GM23248 (cell line): ENCODE data around the gene PTEN. TPM values are rescaled to one million over a fixed set of nuclear protein-coding genes. Genes with fewer than 3 reads are reported as not detected.

Source experiments
- DNase-seq: peaks from one replicate; pipeline ENCODE4 v3.0.0-alpha.2; 2015
- H2AFZ ChIP-seq: fragments of 200-600 bp; sonication (generic); 2 replicates; pipeline ENCODE4 v1.6.1; 2016; ENCODE audit warnings: antibody characterized with exemption
- H3F3A ChIP-seq: fragments of 200-600 bp; sonication (generic); 2 replicates; pipeline ENCODE4 v1.6.1; 2016; ENCODE audit warnings: mild to moderate bottlenecking, antibody characterized with exemption, mixed run types; ENCODE audit not compliant: insufficient read depth
- H3K27ac ChIP-seq: fragments of 200-600 bp; sonication (generic); 2 replicates; pipeline ENCODE4 v1.5.1; 2016; ENCODE audit warnings: mild to moderate bottlenecking
- H3K27me3 ChIP-seq: fragments of 200-600 bp; sonication (generic); replicated peaks from 2 replicates; pipeline ENCODE4 v1.6.1; 2016; ENCODE audit warnings: mild to moderate bottlenecking; ENCODE audit not compliant: insufficient read depth
- H3K36me3 ChIP-seq: fragments of 200-600 bp; sonication (generic); 2 replicates; pipeline ENCODE4 v1.6.1; 2016; ENCODE audit warnings: low read depth, mild to moderate bottlenecking
- H3K4me1 ChIP-seq: fragments of 200-600 bp; sonication (generic); 2 replicates; pipeline ENCODE4 v1.6.1; 2016; ENCODE audit warnings: mild to moderate bottlenecking; ENCODE audit not compliant: insufficient read depth
- H3K4me2 ChIP-seq: fragments of 200-600 bp; sonication (generic); one replicate; pipeline ENCODE4 v1.6.1; 2016; ENCODE audit warnings: mild to moderate bottlenecking; ENCODE audit not compliant: unreplicated experiment
- H3K4me3 ChIP-seq: fragments of 200-600 bp; sonication (generic); 2 replicates; pipeline ENCODE4 v1.5.1; 2016; ENCODE audit warnings: mild to moderate bottlenecking
- H3K79me2 ChIP-seq: fragments of 200-600 bp; sonication (generic); 2 replicates; pipeline ENCODE4 v1.6.1; 2016; ENCODE audit warnings: mild to moderate bottlenecking; ENCODE audit not compliant: insufficient read depth
- H3K9ac ChIP-seq: fragments of 200-600 bp; sonication (generic); 2 replicates; pipeline ENCODE4 v1.6.1; 2016; ENCODE audit warnings: mild to moderate bottlenecking
- H3K9me2 ChIP-seq: fragments of 200-600 bp; sonication (generic); 2 replicates; pipeline ENCODE4 v1.6.1; 2016; ENCODE audit warnings: mixed run types, mild to moderate bottlenecking, moderate library complexity; ENCODE audit not compliant: insufficient read depth
- H3K9me3 ChIP-seq: fragments of 200-600 bp; sonication (generic); one replicate; pipeline ENCODE4 v1.6.1; 2017; ENCODE audit warnings: low read depth
- H4K20me1 ChIP-seq: fragments of 200-600 bp; sonication (generic); 2 replicates; pipeline ENCODE4 v1.6.0; 2016; ENCODE audit not compliant: insufficient read depth
- EZH2 ChIP-seq: fragments of 200-600 bp; sonication (generic); IDR thresholded peaks from 2 replicates; pipeline ENCODE4 v1.6.1; 2018; ENCODE audit warnings: antibody characterized with exemption, mild to moderate bottlenecking; ENCODE audit not compliant: insufficient read depth, poor library complexity, severe bottlenecking
- EZH2phosphoT487 ChIP-seq: fragments of 200-600 bp; sonication (generic); IDR thresholded peaks from 2 replicates; pipeline ENCODE4 v1.6.1; 2018; ENCODE audit warnings: antibody characterized with exemption, moderate library complexity, mild to moderate bottlenecking, low read depth; ENCODE audit not compliant: insufficient read depth
- WGBS, 2 experiments: methylation state at CpG; one replicate each; pipeline ENCODE4 v1.1.6; 2015 to 2017; ENCODE audit warnings: low lambda C conversion rate in 2 of 2, low coverage in 1 of 2; ENCODE audit errors: missing lambda C conversion rate in 2 of 2; 5-methylcytosine and 5-hydroxymethylcytosine counted together
- in situ Hi-C: fragments of 300-500 bp; cut with MboI; formaldehyde crosslinking; loops from 2 replicates; pipeline ENCODE4 v1.15.0; 2020
- polyA plus RNA-seq: library from polyadenylated mRNA; unstranded; fragments of >200 nt; fragmentation: Nextera tagmentation; extraction: Ambion mirVana; gene quantifications from 2 replicates; pipeline ENCODE4 v1.2.1, GENCODE V29; 2016
- total RNA-seq: library from RNA; depleted of rRNA; stranded (reverse); fragments of >200 nt; shearing (Covaris generic); gene quantifications from 2 replicates; pipeline ENCODE4 v1.2.3, GENCODE V29; 2014

Gene PTEN
- total and polyA plus RNA-seq, 2 experiments from 2014 or later, result 35.5 to 93.9 TPM

- peaks cover 36% of the 10 kb centered on the region for H4K20me1 ChIP-seq
These were observed 65.6 kb downstream of the PTEN start for GRCh38 chr10:87928996-87929395.

GRCh38 chr10:87930141-87930540 is 66.7 kb downstream of the PTEN start:
- no peak overlapping the region for H3K27ac ChIP-seq
- no peaks in the 10 kb centered on the region for H3K27me3 ChIP-seq
- no peak overlapping the region for H2AFZ ChIP-seq
- WGBS, 2 experiments, result 95 to 96% methylated on average over 1 of the region's 1 CpG
- H3K36me3 ChIP-seq, result peaks cover 11% of the 10 kb centered on the region
- H4K20me1 ChIP-seq, result peaks cover 29% of the 10 kb centered on the region
- no peaks in the 10 kb centered on the region for H3K9me3 ChIP-seq
- peaks cover 100% of the 10 kb centered on the region for H3K79me2 ChIP-seq
- no peak overlapping the region for H3K4me2 ChIP-seq
- H3K9me2 ChIP-seq, result no peaks in the 10 kb centered on the region
- TF ChIP-seq EZH2 (no peak), EZH2phosphoT487 (no peak)
- H3K9ac ChIP-seq, result no peak overlapping the region
- no peak for DNase-seq
- in situ Hi-C loops, result no loop called here
- H3F3A ChIP-seq, result peaks cover 34% of the 10 kb centered on the region
- no peak overlapping the region for H3K4me3 ChIP-seq
- H3K4me1 ChIP-seq, result peaks cover 70% of the 10 kb centered on the region

More at GRCh38 chr10:87928996-87929395, 65.6 kb downstream of the PTEN start:
- Histone ChIP-seq H3K36me3 (peaks cover 7% of the 10 kb centered on the region), H3K79me2 (peaks cover 100% of the 10 kb centered on the region), H3K4me2 (no peak overlapping the region), H2AFZ (no peak overlapping the region), H3K9me3 (no peaks in the 10 kb centered on the region), H3K4me3 (no peak overlapping the region), H3K9ac (no peak overlapping the region), H3K4me1 (peaks cover 67% of the 10 kb centered on the region), H3K9me2 (no peaks in the 10 kb centered on the region), H3F3A (peaks cover 32% of the 10 kb centered on the region), H3K27me3 (no peaks in the 10 kb centered on the region), H3K27ac (no peak overlapping the region)
- TF ChIP-seq EZH2, result no peak
- no peak for TF ChIP-seq EZH2phosphoT487
- in situ Hi-C loops, result no loop called here
- WGBS, 2 experiments, result 74 to 76% methylated on average over 3 of the region's 3 CpGs
- DNase-seq, result no peak

GRCh38 chr10:87930934-87931835 is 67.8 kb downstream of the PTEN start:
- Histone ChIP-seq H3K27ac (peak overlapping the region; percentile 62), H3K4me3 (peak overlapping the region; percentile 11; the same call in 1 of the 2 replicates), H3K4me1 (peaks cover 78% of the 10 kb centered on the region), H3F3A (peaks cover 38% of the 10 kb centered on the region), H4K20me1 (peaks cover 29% of the 10 kb centered on the region; the same call in 1 of the 2 replicates), H3K9me3 (no peaks in the 10 kb centered on the region), H3K79me2 (peaks cover 99% of the 10 kb centered on the region), H3K9me2 (no peaks in the 10 kb centered on the region), H3K4me2 (peak overlapping the region; percentile 14), H3K9ac (peak overlapping the region; percentile 7; the same call in 1 of the 2 replicates), H3K36me3 (peaks cover 17% of the 10 kb centered on the region), H3K27me3 (no peaks in the 10 kb centered on the region), H2AFZ (no peak overlapping the region)
- in situ Hi-C loops, result no loop called here
- TF ChIP-seq EZH2phosphoT487 (no peak), EZH2 (no peak)
- 70 to 71% methylated on average over 4 of the region's 4 CpGs for WGBS, 2 experiments
- DNase-seq, result no peak

GRCh38 chr10:87931836-87932230 is 68.4 kb downstream of the PTEN start:
- DNase-seq, result peak; percentile 67
- no peaks in the 10 kb centered on the region for H3K27me3 ChIP-seq
- in situ Hi-C loops, result no loop called here
- peaks cover 23% of the 10 kb centered on the region; the same call in 1 of the 2 replicates for H4K20me1 ChIP-seq
- H3K4me2 ChIP-seq, result peak overlapping the region; percentile 14
- H3K9me2 ChIP-seq, result no peaks in the 10 kb centered on the region
- peaks cover 99% of the 10 kb centered on the region for H3K79me2 ChIP-seq
- TF ChIP-seq EZH2phosphoT487, result no peak
- TF ChIP-seq EZH2, result no peak
- peaks cover 38% of the 10 kb centered on the region for H3F3A ChIP-seq
- H3K4me3 ChIP-seq, result peak overlapping the region; percentile 11; the same call in 1 of the 2 replicates
- H3K36me3 ChIP-seq, result peaks cover 23% of the 10 kb centered on the region
- H3K4me1 ChIP-seq, result peaks cover 78% of the 10 kb centered on the region
- H3K9ac ChIP-seq, result no peak overlapping the region; the same call in 1 of the 2 replicates
- peak overlapping the region; percentile 62 for H3K27ac ChIP-seq
- no peak overlapping the region for H2AFZ ChIP-seq
- no peaks in the 10 kb centered on the region for H3K9me3 ChIP-seq
